Measurements from ENCODE around the gene TACR3.

DNA sequence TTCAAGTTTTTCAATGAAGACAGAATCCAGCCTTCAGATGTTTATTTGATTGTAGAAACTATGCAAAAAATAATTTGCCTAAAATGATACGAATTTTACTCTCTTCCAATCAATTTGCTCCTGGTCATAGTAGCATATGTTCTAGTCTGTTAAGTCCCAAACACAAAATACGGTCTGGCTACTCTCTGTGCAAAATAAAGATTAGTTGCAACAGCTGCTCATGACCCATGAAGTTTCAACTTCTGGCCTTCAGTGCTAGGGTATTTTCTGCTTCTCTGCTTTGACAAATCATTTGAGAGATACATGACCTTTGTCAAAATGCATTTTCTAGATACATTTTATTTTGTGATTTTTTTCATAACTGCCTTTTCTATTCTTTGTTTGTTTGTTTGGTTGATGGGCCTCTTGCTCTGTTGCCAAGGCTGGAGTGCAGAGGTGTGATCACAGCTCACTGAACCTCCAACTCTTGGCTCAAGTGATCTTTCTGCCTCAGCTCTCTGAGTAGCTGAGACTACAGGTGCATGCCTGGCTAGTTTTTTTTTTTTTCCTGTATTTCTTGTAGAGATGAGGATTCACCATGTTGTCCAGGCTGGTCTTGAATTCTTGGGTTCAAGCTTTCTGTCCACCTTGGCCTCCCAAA is 55.2 kb downstream of the TACR3 start:
- TF ChIP-seq, protein P1, sequence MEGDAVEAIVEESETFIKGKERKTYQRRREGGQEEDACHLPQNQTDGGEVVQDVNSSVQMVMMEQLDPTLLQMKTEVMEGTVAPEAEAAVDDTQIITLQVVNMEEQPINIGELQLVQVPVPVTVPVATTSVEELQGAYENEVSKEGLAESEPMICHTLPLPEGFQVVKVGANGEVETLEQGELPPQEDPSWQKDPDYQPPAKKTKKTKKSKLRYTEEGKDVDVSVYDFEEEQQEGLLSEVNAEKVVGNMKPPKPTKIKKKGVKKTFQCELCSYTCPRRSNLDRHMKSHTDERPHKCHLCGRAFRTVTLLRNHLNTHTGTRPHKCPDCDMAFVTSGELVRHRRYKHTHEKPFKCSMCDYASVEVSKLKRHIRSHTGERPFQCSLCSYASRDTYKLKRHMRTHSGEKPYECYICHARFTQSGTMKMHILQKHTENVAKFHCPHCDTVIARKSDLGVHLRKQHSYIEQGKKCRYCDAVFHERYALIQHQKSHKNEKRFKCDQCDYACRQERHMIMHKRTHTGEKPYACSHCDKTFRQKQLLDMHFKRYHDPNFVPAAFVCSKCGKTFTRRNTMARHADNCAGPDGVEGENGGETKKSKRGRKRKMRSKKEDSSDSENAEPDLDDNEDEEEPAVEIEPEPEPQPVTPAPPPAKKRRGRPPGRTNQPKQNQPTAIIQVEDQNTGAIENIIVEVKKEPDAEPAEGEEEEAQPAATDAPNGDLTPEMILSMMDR (conservative IDR thresholded peaks at IDR 0.05 in 1 of 2, IDR thresholded peaks at IDR 0.05 in 1 of 2; ENCODE audit: extremely low read depth in 1 of 2, insufficient read depth in 1 of 2, low read depth in 1 of 2, low read length in 2 of 2) = no peak
- no peak for TF ChIP-seq EZH2 (IDR thresholded peaks at IDR 0.05; ENCODE audit: borderline replicate concordance, low read length)
